IPS-18a (cell line): ENCODE measurements around the gene CIPC.
A peak's percentile ranks its signal among the peaks of the same experiment; 100 is the strongest.

ENCODE experiments used
- H3K27ac ChIP-seq: one replicate; pipeline ENCODE4 v1.5.1; 2013; ENCODE audit warnings: low read length
- H3K27me3 ChIP-seq: one replicate; pipeline ENCODE4 v1.6.1; 2013; ENCODE audit warnings: mild to moderate bottlenecking, low read length; ENCODE audit not compliant: control insufficient read depth, insufficient read depth
- H3K36me3 ChIP-seq: one replicate; pipeline ENCODE4 v1.6.1; 2013; ENCODE audit warnings: low read depth, low read length; ENCODE audit not compliant: control insufficient read depth
- H3K4me1 ChIP-seq: one replicate; pipeline ENCODE4 v1.6.1; 2013; ENCODE audit warnings: low read depth, low read length; ENCODE audit not compliant: control insufficient read depth
- H3K4me3 ChIP-seq: one replicate; pipeline ENCODE4 v1.5.1; 2013; ENCODE audit warnings: low read length
- H3K9ac ChIP-seq: one replicate; pipeline ENCODE4 v1.6.1; 2013; ENCODE audit warnings: mild to moderate bottlenecking, low read length, moderate library complexity
- H3K9me3 ChIP-seq: one replicate; pipeline ENCODE4 v1.6.1; 2013; ENCODE audit warnings: low read depth, low read length; ENCODE audit not compliant: control insufficient read depth

The CIPC gene

GRCh38 chr14:77076113-77076631, 21.9 kb upstream of the CIPC start:
- Histone ChIP-seq H3K27me3 (no peaks in the 10 kb centered on the region), H3K9ac (peak overlapping the region; percentile 40), H3K36me3 (no peaks in the 10 kb centered on the region), H3K4me3 (peak overlapping the region; percentile 58), H3K4me1 (peaks cover 17% of the 10 kb centered on the region), H3K27ac (peak overlapping the region; percentile 68), H3K9me3 (no peaks in the 10 kb centered on the region)

- peaks cover 13% of the 10 kb centered on the region for H3K4me1 ChIP-seq
- no peaks in the 10 kb centered on the region for H3K9me3 ChIP-seq
- H3K27me3 ChIP-seq = no peaks in the 10 kb centered on the region
- H3K9ac ChIP-seq = no peak overlapping the region
- H3K4me3 ChIP-seq = no peak overlapping the region
- H3K27ac ChIP-seq = peak overlapping the region; percentile 68
- H3K36me3 ChIP-seq = no peaks in the 10 kb centered on the region
Observed at GRCh38 chr14:77077040-77077439, 21.0 kb upstream of the CIPC start.

GRCh38 chr14:77082356-77082755, 15.7 kb upstream of the CIPC start:
- no peaks in the 10 kb centered on the region for H3K36me3 ChIP-seq
- no peak overlapping the region for H3K27ac ChIP-seq
- peaks cover 24% of the 10 kb centered on the region for H3K4me1 ChIP-seq
- H3K27me3 ChIP-seq = no peaks in the 10 kb centered on the region
- H3K9ac ChIP-seq = no peak overlapping the region
- H3K9me3 ChIP-seq = no peaks in the 10 kb centered on the region
- H3K4me3 ChIP-seq = no peak overlapping the region

GRCh38 chr14:77083082-77083481, 15.0 kb upstream of the CIPC start:
- Histone ChIP-seq H3K27me3 (no peaks in the 10 kb centered on the region), H3K9ac (no peak overlapping the region), H3K4me3 (no peak overlapping the region), H3K36me3 (no peaks in the 10 kb centered on the region), H3K4me1 (peaks cover 31% of the 10 kb centered on the region), H3K9me3 (no peaks in the 10 kb centered on the region), H3K27ac (no peak overlapping the region)

- Histone ChIP-seq H3K27me3 (no peaks in the 10 kb centered on the region), H3K9me3 (no peaks in the 10 kb centered on the region), H3K4me3 (no peak overlapping the region), H3K9ac (peak overlapping the region; percentile 47), H3K27ac (peak overlapping the region; percentile 52), H3K4me1 (peaks cover 43% of the 10 kb centered on the region), H3K36me3 (no peaks in the 10 kb centered on the region)
Observed at GRCh38 chr14:77084985-77085384, 13.1 kb upstream of the CIPC start.

GRCh38 chr14:77085538-77085937, 12.5 kb upstream of the CIPC start:
- no peaks in the 10 kb centered on the region for H3K27me3 ChIP-seq
- peaks cover 43% of the 10 kb centered on the region for H3K4me1 ChIP-seq
- H3K36me3 ChIP-seq = no peaks in the 10 kb centered on the region
- no peaks in the 10 kb centered on the region for H3K9me3 ChIP-seq
- peak overlapping the region; percentile 47 for H3K9ac ChIP-seq
- peak overlapping the region; percentile 52 for H3K27ac ChIP-seq
- no peak overlapping the region for H3K4me3 ChIP-seq

- Histone ChIP-seq H3K27ac (peak overlapping the region; percentile 83), H3K36me3 (no peaks in the 10 kb centered on the region), H3K4me3 (no peak overlapping the region), H3K4me1 (peaks cover 43% of the 10 kb centered on the region), H3K9me3 (peaks cover 4% of the 10 kb centered on the region), H3K9ac (peak overlapping the region; percentile 47), H3K27me3 (no peaks in the 10 kb centered on the region)
Observed at GRCh38 chr14:77086017-77086727, 11.9 kb upstream of the CIPC start.

GRCh38 chr14:77086951-77087350, 11.1 kb upstream of the CIPC start:
- H3K9me3 ChIP-seq = peaks cover 8% of the 10 kb centered on the region
- no peaks in the 10 kb centered on the region for H3K36me3 ChIP-seq
- peak overlapping the region; percentile 47 for H3K9ac ChIP-seq
- H3K27ac ChIP-seq = peak overlapping the region; percentile 83
- H3K27me3 ChIP-seq = no peaks in the 10 kb centered on the region
- peaks cover 43% of the 10 kb centered on the region for H3K4me1 ChIP-seq
- H3K4me3 ChIP-seq = no peak overlapping the region

GRCh38 chr14:77087631-77088030, 10.4 kb upstream of the CIPC start:
- no peaks in the 10 kb centered on the region for H3K36me3 ChIP-seq
- H3K27me3 ChIP-seq = no peaks in the 10 kb centered on the region
- peak overlapping the region; percentile 50 for H3K4me3 ChIP-seq
- peaks cover 8% of the 10 kb centered on the region for H3K9me3 ChIP-seq
- H3K27ac ChIP-seq = peak overlapping the region; percentile 83
- peaks cover 43% of the 10 kb centered on the region for H3K4me1 ChIP-seq
- H3K9ac ChIP-seq = peak overlapping the region; percentile 35

GRCh38 chr14:77088219-77088618, 9.8 kb upstream of the CIPC start:
- Histone ChIP-seq H3K4me1 (peaks cover 43% of the 10 kb centered on the region), H3K9ac (peak overlapping the region; percentile 35), H3K4me3 (peak overlapping the region; percentile 50), H3K36me3 (no peaks in the 10 kb centered on the region), H3K9me3 (peaks cover 8% of the 10 kb centered on the region), H3K27me3 (no peaks in the 10 kb centered on the region), H3K27ac (peak overlapping the region; percentile 83)

GRCh38 chr14:77088645-77089044, 9.4 kb upstream of the CIPC start:
- Histone ChIP-seq H3K9me3 (peaks cover 8% of the 10 kb centered on the region), H3K27ac (peak overlapping the region; percentile 83), H3K27me3 (no peaks in the 10 kb centered on the region), H3K9ac (peak overlapping the region; percentile 35), H3K4me3 (peak overlapping the region; percentile 50), H3K36me3 (no peaks in the 10 kb centered on the region), H3K4me1 (peaks cover 43% of the 10 kb centered on the region)

- H3K4me3 ChIP-seq = no peak overlapping the region
- no peak overlapping the region for H3K9ac ChIP-seq
- peaks cover 25% of the 10 kb centered on the region for H3K4me1 ChIP-seq
- H3K27ac ChIP-seq = no peak overlapping the region
- H3K36me3 ChIP-seq = no peaks in the 10 kb centered on the region
- H3K27me3 ChIP-seq = no peaks in the 10 kb centered on the region
- H3K9me3 ChIP-seq = peaks cover 8% of the 10 kb centered on the region
Observed at GRCh38 chr14:77091518-77091917, 6.5 kb upstream of the CIPC start.
